AG04450 (cell line): ENCODE data around the gene NLN. TPM values are rescaled to one million over a fixed set of nuclear protein-coding genes. Genes with fewer than 3 reads are reported as not detected.

Experiments
- CTCF ChIA-PET: fragments of 300-600, 350-600 bp; formaldehyde crosslinking; extraction: SDS; loops from one replicate; lab custom pipeline; 2022; ENCODE audit warnings: antibody characterized with exemption, inconsistent platforms; lab: Charles Lee
- POLR2A ChIA-PET: fragments of 350-600 bp; formaldehyde crosslinking; extraction: SDS; loops from one replicate; lab custom pipeline; 2021; ENCODE audit warnings: antibody characterized with exemption, inconsistent platforms; lab: Yijun Ruan, JAX
- DNase-seq: peaks from one replicate; pipeline ENCODE4 v3.0.0-alpha.2; 2011; ENCODE audit warnings: low read depth, low spot score
- H3K27ac ChIP-seq: one replicate; pipeline ENCODE4 v1.5.1; 2012; ENCODE audit warnings: low read depth, low read length, control low read depth
- H3K27me3 ChIP-seq: one replicate; pipeline ENCODE4 v1.6.0; 2012; ENCODE audit warnings: low read length; ENCODE audit not compliant: control insufficient read depth, insufficient read depth
- H3K4me3 ChIP-seq: 2 replicates; pipeline ENCODE4 v1.5.1; 2011; ENCODE audit warnings: mild to moderate bottlenecking, low read depth, low read length, control low read depth
- H3K9me3 ChIP-seq: 2 replicates; pipeline ENCODE4 v1.5.1; 2012; ENCODE audit warnings: low read length; ENCODE audit not compliant: control insufficient read depth, insufficient read depth
- polyA plus RNA-seq: library from polyadenylated mRNA; depleted of rRNA; stranded (reverse); fragments of >200 nt; gene quantifications from 2 replicates; pipeline ENCODE4 v1.2.3, GENCODE V29; 2011
- TF ChIP-seq, protein P1 (sequence below): IDR thresholded peaks from 2 replicates; pipeline ENCODE4 v1.5.1; 2011; ENCODE audit warnings: low read depth, low read length, control low read depth, inconsistent platforms

The NLN gene
- polyA plus RNA-seq, 1 experiment: 28.8 TPM

DNA sequence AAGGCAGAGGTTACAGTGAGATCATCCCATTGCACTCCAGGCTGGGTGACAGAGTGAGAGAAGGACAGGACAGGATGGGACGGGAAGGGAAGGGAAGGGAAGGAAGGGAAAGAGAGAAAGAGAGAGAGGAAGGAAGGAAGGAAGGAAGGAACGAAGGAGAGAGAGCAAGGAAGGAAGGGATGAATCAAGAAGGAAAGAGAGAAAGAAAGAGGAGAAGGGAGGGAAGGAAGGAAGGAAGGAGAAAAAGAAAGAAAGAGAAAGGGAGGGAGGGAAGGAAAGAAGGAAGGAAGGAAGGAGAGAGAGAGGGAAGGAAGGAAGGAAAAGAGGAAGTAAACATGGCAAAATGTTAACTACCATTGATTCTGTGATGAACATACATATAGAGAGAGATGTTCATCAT, 28.9 kb upstream of the NLN start:
- TF ChIP-seq, protein P1, sequence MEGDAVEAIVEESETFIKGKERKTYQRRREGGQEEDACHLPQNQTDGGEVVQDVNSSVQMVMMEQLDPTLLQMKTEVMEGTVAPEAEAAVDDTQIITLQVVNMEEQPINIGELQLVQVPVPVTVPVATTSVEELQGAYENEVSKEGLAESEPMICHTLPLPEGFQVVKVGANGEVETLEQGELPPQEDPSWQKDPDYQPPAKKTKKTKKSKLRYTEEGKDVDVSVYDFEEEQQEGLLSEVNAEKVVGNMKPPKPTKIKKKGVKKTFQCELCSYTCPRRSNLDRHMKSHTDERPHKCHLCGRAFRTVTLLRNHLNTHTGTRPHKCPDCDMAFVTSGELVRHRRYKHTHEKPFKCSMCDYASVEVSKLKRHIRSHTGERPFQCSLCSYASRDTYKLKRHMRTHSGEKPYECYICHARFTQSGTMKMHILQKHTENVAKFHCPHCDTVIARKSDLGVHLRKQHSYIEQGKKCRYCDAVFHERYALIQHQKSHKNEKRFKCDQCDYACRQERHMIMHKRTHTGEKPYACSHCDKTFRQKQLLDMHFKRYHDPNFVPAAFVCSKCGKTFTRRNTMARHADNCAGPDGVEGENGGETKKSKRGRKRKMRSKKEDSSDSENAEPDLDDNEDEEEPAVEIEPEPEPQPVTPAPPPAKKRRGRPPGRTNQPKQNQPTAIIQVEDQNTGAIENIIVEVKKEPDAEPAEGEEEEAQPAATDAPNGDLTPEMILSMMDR: no peak
- no peaks in the 10 kb centered on the region for H3K9me3 ChIP-seq
- DNase-seq: no peak
- CTCF ChIA-PET: no interaction called here
- no peak overlapping the region for H3K27ac ChIP-seq
- POLR2A ChIA-PET: no interaction called here
- H3K4me3 ChIP-seq: no peak overlapping the region
- no peaks in the 10 kb centered on the region for H3K27me3 ChIP-seq

DNA sequence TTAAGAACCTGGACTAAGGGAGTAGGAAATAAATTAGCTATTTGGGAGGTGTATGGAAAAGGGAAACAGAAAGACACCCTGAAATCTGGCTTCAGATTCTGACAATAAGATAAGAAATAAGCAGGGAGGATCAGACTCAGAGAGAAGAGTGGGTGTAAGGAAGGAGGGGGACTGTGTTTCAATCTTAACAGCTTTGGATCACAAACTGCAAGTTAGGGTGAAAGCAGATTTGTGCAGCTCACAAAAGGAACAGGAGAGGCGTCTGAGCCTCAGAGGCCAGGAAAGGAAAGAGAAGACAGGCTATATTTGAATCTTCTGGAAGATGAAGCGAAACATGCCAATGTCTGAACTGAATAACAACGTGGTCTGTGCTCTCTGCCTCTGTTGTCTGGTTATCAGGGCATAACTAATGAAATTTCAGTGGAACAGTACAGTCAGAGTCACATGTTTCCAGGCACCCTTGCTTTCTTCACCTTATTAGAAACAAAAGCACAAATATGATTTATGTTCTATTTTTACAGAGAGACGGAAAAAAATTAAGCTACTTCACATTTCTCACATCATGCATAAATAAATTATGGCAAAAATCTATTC, 26.7 kb upstream of the NLN start:
- no peaks in the 10 kb centered on the region for H3K9me3 ChIP-seq
- H3K27ac ChIP-seq: no peak overlapping the region
- TF ChIP-seq, protein P1: no peak
- H3K4me3 ChIP-seq: no peak overlapping the region
- H3K27me3 ChIP-seq: no peaks in the 10 kb centered on the region
- DNase-seq: no peak
- POLR2A ChIA-PET: no interaction called here
- CTCF ChIA-PET: no interaction called here

DNA sequence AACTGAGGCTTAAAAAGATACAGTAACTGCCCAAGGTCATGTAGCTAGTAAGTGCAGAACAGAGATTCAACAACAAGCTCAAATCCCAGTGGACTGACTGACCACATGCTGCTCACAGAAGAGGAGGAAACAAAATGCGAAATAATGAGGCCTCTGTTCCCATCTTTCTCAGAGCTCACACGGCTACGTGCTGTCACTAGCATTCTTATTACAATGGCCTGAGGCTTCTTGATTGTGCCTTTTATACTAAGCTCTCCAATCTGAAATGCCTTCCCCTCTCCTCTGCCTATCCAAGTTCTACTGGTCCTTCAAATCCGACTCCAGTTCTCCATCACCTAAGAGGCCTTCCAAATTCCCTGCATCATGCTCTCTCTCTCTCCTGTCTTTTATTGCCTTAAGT, 26.1 kb upstream of the NLN start:
- TF ChIP-seq, protein P1: no peak
- H3K9me3 ChIP-seq: no peaks in the 10 kb centered on the region
- ChIA-PET POLR2A (no interaction called here), CTCF (no interaction called here)
- H3K27ac ChIP-seq: no peak overlapping the region
- no peak overlapping the region for H3K4me3 ChIP-seq
- H3K27me3 ChIP-seq: no peaks in the 10 kb centered on the region
- no peak for DNase-seq

DNA sequence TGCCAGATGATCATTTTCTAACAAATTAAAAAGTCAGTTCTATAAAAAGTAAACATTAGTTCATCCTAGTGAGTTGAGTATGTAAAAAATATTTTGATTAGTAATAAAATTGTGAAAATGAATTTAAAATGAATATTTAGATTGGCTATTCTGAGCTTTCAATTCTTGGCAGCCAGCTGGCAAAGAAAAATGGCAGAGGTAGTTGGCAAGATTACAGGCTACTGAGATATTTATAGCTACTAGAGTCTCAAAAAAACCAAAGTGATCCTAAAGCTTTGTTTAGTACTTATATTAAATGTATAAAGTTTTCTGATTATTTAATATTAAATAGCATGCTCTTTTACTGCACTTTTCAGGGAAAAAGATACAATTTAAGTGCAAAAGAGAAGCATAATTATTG, 25.1 kb upstream of the NLN start:
- no peaks in the 10 kb centered on the region for H3K9me3 ChIP-seq
- DNase-seq: no peak
- no peak overlapping the region for H3K4me3 ChIP-seq
- H3K27me3 ChIP-seq: no peaks in the 10 kb centered on the region
- POLR2A ChIA-PET: no interaction called here
- no peak overlapping the region for H3K27ac ChIP-seq
- TF ChIP-seq, protein P1: no peak
- CTCF ChIA-PET: no interaction called here

DNA sequence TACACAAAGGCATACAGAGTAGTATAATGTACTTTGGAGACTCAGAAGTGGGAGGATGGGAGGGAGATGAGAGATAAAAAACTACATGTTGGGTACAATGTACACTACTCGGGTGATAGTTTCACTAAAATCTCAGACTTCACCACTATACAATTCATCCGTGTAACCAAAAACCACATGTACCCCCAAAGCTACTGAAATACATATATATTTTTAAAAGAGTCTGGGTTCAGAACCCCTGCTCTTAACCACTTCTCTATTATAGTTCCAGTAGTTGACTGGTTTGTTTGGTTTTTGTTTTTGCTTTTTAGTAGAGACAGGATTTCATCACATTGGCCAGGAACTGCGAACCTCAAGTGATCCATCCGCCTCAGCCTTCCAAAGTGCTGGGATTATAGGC, 22.7 kb upstream of the NLN start:
- H3K9me3 ChIP-seq: no peaks in the 10 kb centered on the region
- no peak for DNase-seq
- no peak overlapping the region for H3K4me3 ChIP-seq
- no peak overlapping the region for H3K27ac ChIP-seq
- no peaks in the 10 kb centered on the region for H3K27me3 ChIP-seq
- CTCF ChIA-PET: no interaction called here
- TF ChIP-seq, protein P1: no peak
- POLR2A ChIA-PET: no interaction called here
